Right cardiac atrium (tissue), 5 donors: ENCODE measurements around the gene DNAH3. TPM values are rescaled to one million over a fixed set of nuclear protein-coding genes. Genes with fewer than 3 reads are reported as not detected.
"Not testable (repeated sequence)": the region's sequence is repeated elsewhere in the genome, so short reads cannot be mapped to it uniquely, and the experiment has no call there.

ENCODE experiments used
- ATAC-seq, 2 donors: fragments of 200-7000 bp; cut with Tn5 transposase; one replicate each; pipeline versions ENCODE4 v1.8.0 to v1.9.1; 2020; ENCODE audit warnings: moderate library complexity in 2 of 2, mild to moderate bottlenecking in 1 of 2
- DNase-seq, 3 donors: peaks; one replicate each; pipeline ENCODE4 v3.0.0-alpha.2; 2020
- H3K27ac ChIP-seq: one replicate; pipeline ENCODE4 v1.5.1; 2013; ENCODE audit warnings: mild to moderate bottlenecking, low read length, control low read depth, moderate library complexity
- H3K27me3 ChIP-seq: one replicate; pipeline ENCODE4 v1.6.1; 2013; ENCODE audit not compliant: control insufficient read depth, insufficient read depth
- H3K4me1 ChIP-seq: one replicate; pipeline ENCODE4 v1.6.1; 2013; ENCODE audit warnings: low read length; ENCODE audit not compliant: control insufficient read depth, insufficient read depth
- H3K4me3 ChIP-seq: one replicate; pipeline ENCODE4 v1.5.1; 2013; ENCODE audit warnings: low read length, control low read depth
- H3K9me3 ChIP-seq: one replicate; pipeline ENCODE4 v1.6.1; 2013; ENCODE audit warnings: low read length; ENCODE audit not compliant: control insufficient read depth
- WGBS: extraction: QIAGEN DNeasy Blood & Tissue Kit; methylation state at CpG from one replicate; pipeline ENCODE4 v1.1.7; 2013; 5-methylcytosine and 5-hydroxymethylcytosine counted together
- intact Hi-C, 4 donors: fragments of 100-400 bp; cut with DNase I; formaldehyde crosslinking; loops; one replicate each; pipeline versions ENCODE4 v1.11.0 to v1.14.0; 2022 to 2023
- polyA plus RNA-seq: library from polyadenylated mRNA; stranded (reverse); fragments of 200-250 nt; gene quantifications from one replicate; pipeline ENCODE4 v1.2.3, GENCODE V29; 2013
- total RNA-seq, 4 donors: library from RNA; stranded (reverse); fragmentation: NEBNext Ultra II Directional; extraction: Animal tissue kit (Norgen Biotek cat#: 25700); gene quantifications; one replicate each; pipeline ENCODE4 v1.2.1, GENCODE V29; 2021
- donor health status: healthy with polysubstance abuse.
- donor health status: DM: no; HTN: yes; CAD: no.
- donor health status: DM: no; HTN: no; CAD: no.
- donor health status: DM: no; HTN: yes; CAD: no; lungs with severe emphysema.
- donor health status: DM: yes; HTN: yes; CAD: no.

DNAH3 gene
- total and polyA plus RNA-seq, 5 donors = 0.09 to 0.68 (median 0.14) TPM

GRCh38 chr16:21048091-21048912 lies 102.3 kb downstream of the DNAH3 start:
- intact Hi-C loops = not testable (repeated sequence)
- 75% methylated on average over 31 of the region's 31 CpGs for WGBS

DNA sequence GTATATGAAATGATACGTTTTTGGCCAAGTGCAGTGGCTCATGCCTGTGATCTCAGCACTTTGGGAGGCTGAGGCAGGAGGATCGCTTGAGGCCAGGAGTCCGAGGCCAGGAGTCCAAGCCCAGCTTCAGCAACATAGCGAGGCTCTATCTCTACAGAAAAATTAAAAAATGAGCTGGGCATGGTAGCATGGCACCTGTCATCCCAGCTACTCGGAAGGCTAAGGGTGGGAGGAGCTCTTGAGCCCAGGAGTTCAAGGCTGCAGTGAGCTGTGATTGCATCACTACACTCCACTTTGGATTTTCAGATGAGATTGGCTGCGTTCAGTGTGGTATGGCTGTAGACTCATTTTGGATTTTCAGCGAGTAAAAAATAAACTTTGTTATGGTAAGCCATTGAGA lies 112.4 kb downstream of the DNAH3 start:
- ATAC-seq = no peak
- intact Hi-C loops = no loop called here
- no peak overlapping the region for H3K4me3 ChIP-seq
- 88% methylated on average over 7 of the region's 7 CpGs for WGBS
- H3K9me3 ChIP-seq = no peaks in the 10 kb centered on the region
- H3K27ac ChIP-seq = no peak overlapping the region
- no peaks in the 10 kb centered on the region for H3K4me1 ChIP-seq
- H3K27me3 ChIP-seq = no peaks in the 10 kb centered on the region
- no peak for DNase-seq

More at GRCh38 chr16:21048091-21048912, 102.3 kb downstream of the DNAH3 start:
- not testable (repeated sequence) for H3K4me1 ChIP-seq, ATAC-seq, H3K27me3 ChIP-seq, H3K9me3 ChIP-seq, H3K4me3 ChIP-seq, H3K27ac ChIP-seq, DNase-seq

DNA sequence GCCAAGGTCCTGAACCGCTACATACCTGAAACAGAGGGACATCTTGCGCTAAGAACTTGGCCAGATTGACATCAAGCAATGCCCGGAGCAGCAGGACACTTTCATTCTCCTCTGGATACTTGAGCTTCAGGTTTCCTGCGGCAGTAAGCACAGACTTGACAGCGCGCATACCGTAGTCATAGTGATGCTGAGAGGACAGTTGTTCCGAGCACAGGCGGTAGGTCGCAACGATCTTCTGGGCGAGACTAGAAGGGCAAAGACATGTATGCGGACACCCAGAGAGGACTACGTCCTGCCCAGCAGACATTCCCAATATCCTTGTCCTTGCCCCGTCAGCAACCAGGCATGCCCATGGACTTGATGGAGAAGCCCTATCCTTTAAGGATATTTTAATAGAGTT lies 112.9 kb downstream of the DNAH3 start:
- intact Hi-C loops = no loop called here
- WGBS = 92% methylated on average over 15 of the region's 15 CpGs
- no peaks in the 10 kb centered on the region for H3K9me3 ChIP-seq
- H3K27ac ChIP-seq = no peak overlapping the region
- H3K4me1 ChIP-seq = no peaks in the 10 kb centered on the region
- no peak overlapping the region for H3K4me3 ChIP-seq
- no peaks in the 10 kb centered on the region for H3K27me3 ChIP-seq
- ATAC-seq (no peak), DNase-seq (no peak)

GRCh38 chr16:21037168-21037567 lies 113.5 kb downstream of the DNAH3 start:
- Histone ChIP-seq H3K27me3 (no peaks in the 10 kb centered on the region), H3K27ac (no peak overlapping the region), H3K4me1 (no peaks in the 10 kb centered on the region), H3K4me3 (no peak overlapping the region), H3K9me3 (no peaks in the 10 kb centered on the region)
- ATAC-seq (no peak), DNase-seq (no peak)
- intact Hi-C loops = no loop called here
- WGBS = 84% methylated on average over 4 of the region's 4 CpGs

DNA sequence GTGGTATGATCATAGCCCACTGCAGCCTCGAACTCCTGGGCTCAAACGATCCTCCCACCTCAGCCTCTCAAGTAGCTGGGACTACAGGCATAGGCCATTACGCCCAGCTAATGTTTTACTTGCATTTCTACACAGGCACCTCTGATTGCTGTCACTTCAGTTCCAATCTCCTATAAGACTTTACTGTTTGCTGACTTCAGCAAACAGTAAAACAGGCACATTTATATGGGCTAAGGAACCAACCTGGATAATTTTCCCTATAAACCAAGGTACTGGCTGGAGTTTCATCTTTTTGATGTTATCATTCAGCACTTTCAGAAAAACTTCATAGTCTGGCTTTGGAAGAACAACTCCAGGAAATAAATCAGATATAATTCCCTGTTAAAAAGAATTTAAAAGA lies 114.2 kb downstream of the DNAH3 start:
- intact Hi-C loops = no loop called here
- ATAC-seq = no peak
- no peaks in the 10 kb centered on the region for H3K4me1 ChIP-seq

GRCh38 chr16:21033704-21034103 lies 116.9 kb downstream of the DNAH3 start:
- Histone ChIP-seq H3K27me3 (no peaks in the 10 kb centered on the region), H3K4me3 (no peak overlapping the region), H3K9me3 (no peaks in the 10 kb centered on the region), H3K27ac (no peak overlapping the region), H3K4me1 (no peaks in the 10 kb centered on the region)
- WGBS = 60% methylated on average over 10 of the region's 10 CpGs
- DNase-seq (peak in 2 of 3 donors; percentile 26 to 51), ATAC-seq (peak; percentile 60 to 64)
- intact Hi-C loops = no loop called here

More for the DNA sequence above, 114.2 kb downstream of the DNAH3 start:
- no peaks in the 10 kb centered on the region for H3K27me3 ChIP-seq
- no peak for DNase-seq
- no peak overlapping the region for H3K4me3 ChIP-seq
- H3K9me3 ChIP-seq = no peaks in the 10 kb centered on the region
- H3K27ac ChIP-seq = no peak overlapping the region
- 79% methylated on average over 3 of the region's 3 CpGs for WGBS

- no peak overlapping the region for H3K27ac ChIP-seq
- 80% methylated on average over 3 of the region's 3 CpGs for WGBS
- no peak for DNase-seq
- intact Hi-C loops = no loop called here
- H3K9me3 ChIP-seq = no peaks in the 10 kb centered on the region
- no peaks in the 10 kb centered on the region for H3K27me3 ChIP-seq
- ATAC-seq = no peak
- H3K4me1 ChIP-seq = no peaks in the 10 kb centered on the region
- no peak overlapping the region for H3K4me3 ChIP-seq
Observed at GRCh38 chr16:21033264-21033663, 117.4 kb downstream of the DNAH3 start.

DNA sequence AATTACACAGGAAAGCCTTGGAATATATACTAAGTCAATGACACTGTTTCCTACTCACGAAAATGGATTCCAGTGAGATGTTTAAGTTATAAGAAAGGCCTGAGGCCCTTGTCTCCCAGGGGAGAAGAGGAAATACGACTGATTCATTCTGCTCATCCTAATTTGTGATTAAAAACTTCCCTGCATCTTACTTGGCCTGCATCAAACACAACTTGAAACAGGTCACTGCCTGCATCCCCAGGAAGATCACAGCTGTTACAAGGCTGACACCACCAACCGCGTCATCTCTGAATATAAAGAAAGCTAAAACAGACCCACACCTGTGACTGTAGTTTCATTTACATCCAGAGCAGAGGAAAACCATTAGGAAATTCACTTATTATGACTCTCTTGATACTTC lies 121.9 kb downstream of the DNAH3 start:
- DNase-seq = no peak
- intact Hi-C loops = no loop called here
- no peaks in the 10 kb centered on the region for H3K9me3 ChIP-seq
- 73% methylated on average over 4 of the region's 4 CpGs for WGBS
- no peak overlapping the region for H3K27ac ChIP-seq
- ATAC-seq = no peak
- no peaks in the 10 kb centered on the region for H3K4me1 ChIP-seq
- H3K27me3 ChIP-seq = no peaks in the 10 kb centered on the region
- no peak overlapping the region for H3K4me3 ChIP-seq

DNA sequence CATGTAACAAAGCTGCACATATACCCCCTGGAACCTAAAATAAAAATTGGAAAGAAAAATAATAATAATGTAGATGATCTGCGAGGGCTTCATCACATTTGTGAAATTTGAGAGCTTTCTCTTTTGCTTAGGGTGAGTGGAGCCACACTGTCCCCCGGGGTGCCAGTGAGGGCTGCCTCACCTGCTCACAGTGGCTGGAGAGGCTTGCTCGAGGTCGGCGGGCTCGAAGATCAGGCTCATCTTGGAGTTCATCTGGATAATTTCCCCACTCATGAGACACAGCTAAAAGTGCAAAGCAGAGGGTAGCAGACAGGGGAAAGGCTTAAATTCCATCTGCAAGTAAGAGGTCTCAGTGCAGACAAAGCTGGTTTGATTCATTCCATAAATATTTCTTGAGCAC lies 123.8 kb downstream of the DNAH3 start:
- H3K27me3 ChIP-seq = no peaks in the 10 kb centered on the region

GRCh38 chr16:21023509-21024202 lies 127.0 kb downstream of the DNAH3 start:
- Histone ChIP-seq H3K4me1 (no peaks in the 10 kb centered on the region), H3K9me3 (no peaks in the 10 kb centered on the region), H3K4me3 (no peak overlapping the region), H3K27ac (no peak overlapping the region), H3K27me3 (no peaks in the 10 kb centered on the region)
- intact Hi-C loops = no loop called here
- peak; percentile 95 to 96 for ATAC-seq
- peak; percentile 51 to 83 (median 75) for DNase-seq
- WGBS = 30% methylated on average over 9 of the region's 9 CpGs

More for the DNA sequence above, 123.8 kb downstream of the DNAH3 start:
- no peak for DNase-seq
- intact Hi-C loops = no loop called here
- Histone ChIP-seq H3K4me1 (no peaks in the 10 kb centered on the region), H3K27ac (no peak overlapping the region), H3K4me3 (no peak overlapping the region), H3K9me3 (no peaks in the 10 kb centered on the region)
- ATAC-seq = no peak
- WGBS = 81% methylated on average over 6 of the region's 6 CpGs

- no peak for ATAC-seq
- no peaks in the 10 kb centered on the region for H3K4me1 ChIP-seq
Observed at GRCh38 chr16:21021316-21021715, 129.3 kb downstream of the DNAH3 start.

More at GRCh38 chr16:21021316-21021715, 129.3 kb downstream of the DNAH3 start:
- Histone ChIP-seq H3K4me3 (no peak overlapping the region), H3K27me3 (no peaks in the 10 kb centered on the region), H3K9me3 (no peaks in the 10 kb centered on the region), H3K27ac (no peak overlapping the region)
- no peak for DNase-seq
- intact Hi-C loops = no loop called here
- WGBS = 89% methylated on average over 1 of the region's 1 CpG
